Measurements from ENCODE around the gene DYNC2H1. TPM values are rescaled to one million over a fixed set of nuclear protein-coding genes. Genes with fewer than 3 reads are reported as not detected.

DYNC2H1 gene
- total RNA-seq, 6 experiments from 2014 or later = 10.9 to 14.0 (median 12.3) TPM

GRCh38 chr11:103398829-103399228 lies 289.6 kb downstream of the DYNC2H1 start:
- no peak for TF ChIP-seq CTCF (IDR thresholded peaks at IDR 0.05)
- no peak for DNase-seq
- H3K27me3 Mint-ChIP-seq (ENCODE audit: insufficient read depth) = peaks cover 1% of the 10 kb centered on the region; the same call in 1 of the 2 replicates
- no peak overlapping the region for H3K27ac Mint-ChIP-seq
- peaks cover 22% of the 10 kb centered on the region for H3K36me3 Mint-ChIP-seq (ENCODE audit: low read depth)
- peaks cover 31% of the 10 kb centered on the region for H3K4me1 Mint-ChIP-seq (ENCODE audit: low read depth)
- H3K4me3 Mint-ChIP-seq = no peak overlapping the region
- H3K9me3 Mint-ChIP-seq = no peaks in the 10 kb centered on the region

GRCh38 chr11:103406357-103406756 lies 297.1 kb downstream of the DYNC2H1 start:
- Mint-ChIP-seq H3K27ac (no peak overlapping the region), H3K9me3 (no peaks in the 10 kb centered on the region), H3K4me3 (no peak overlapping the region)

GRCh38 chr11:103407641-103408040 lies 298.4 kb downstream of the DYNC2H1 start:
- Mint-ChIP-seq H3K4me3 (no peak overlapping the region), H3K9me3 (no peaks in the 10 kb centered on the region), H3K36me3 (ENCODE audit: low read depth) (no peaks in the 10 kb centered on the region), H3K27ac (no peak overlapping the region), H3K27me3 (ENCODE audit: insufficient read depth) (no peaks in the 10 kb centered on the region), H3K4me1 (ENCODE audit: low read depth) (peaks cover 1% of the 10 kb centered on the region)
- no peak for DNase-seq
- TF ChIP-seq CTCF (IDR thresholded peaks at IDR 0.05) = no peak

More at GRCh38 chr11:103406357-103406756, 297.1 kb downstream of the DYNC2H1 start:
- H3K4me1 Mint-ChIP-seq (ENCODE audit: low read depth) = no peaks in the 10 kb centered on the region
- TF ChIP-seq CTCF (IDR thresholded peaks at IDR 0.05) = no peak
- no peaks in the 10 kb centered on the region for H3K27me3 Mint-ChIP-seq (ENCODE audit: insufficient read depth)
- peaks cover 6% of the 10 kb centered on the region for H3K36me3 Mint-ChIP-seq (ENCODE audit: low read depth)
- no peak for DNase-seq

GRCh38 chr11:103413266-103413888 lies 304.2 kb downstream of the DYNC2H1 start:
- Mint-ChIP-seq H3K27ac (no peak overlapping the region), H3K9me3 (no peaks in the 10 kb centered on the region), H3K4me1 (ENCODE audit: low read depth) (peaks cover 9% of the 10 kb centered on the region), H3K27me3 (ENCODE audit: insufficient read depth) (no peaks in the 10 kb centered on the region; the same call in 1 of the 2 replicates), H3K4me3 (no peak overlapping the region), H3K36me3 (ENCODE audit: low read depth) (peaks cover 3% of the 10 kb centered on the region; the same call in 1 of the 2 replicates)
- no peak for TF ChIP-seq CTCF (IDR thresholded peaks at IDR 0.05)
- DNase-seq = no peak

- Mint-ChIP-seq H3K4me3 (no peak overlapping the region), H3K27ac (no peak overlapping the region), H3K9me3 (no peaks in the 10 kb centered on the region)
Measured at GRCh38 chr11:103418014-103418413, 308.8 kb downstream of the DYNC2H1 start.

More at GRCh38 chr11:103418014-103418413, 308.8 kb downstream of the DYNC2H1 start:
- peaks cover 23% of the 10 kb centered on the region; the same call in 1 of the 2 replicates for H3K36me3 Mint-ChIP-seq (ENCODE audit: low read depth)
- TF ChIP-seq CTCF (IDR thresholded peaks at IDR 0.05) = no peak
- DNase-seq = no peak
- peaks cover 23% of the 10 kb centered on the region for H3K4me1 Mint-ChIP-seq (ENCODE audit: low read depth)
- no peaks in the 10 kb centered on the region; the same call in 1 of the 2 replicates for H3K27me3 Mint-ChIP-seq (ENCODE audit: insufficient read depth)

Data from HFFc6 (cell line).